ENCODE data around the gene SH2D3A.
A peak's percentile ranks its signal among the peaks of the same experiment; 100 is the strongest.

SH2D3A gene

GRCh38 chr19:6736917-6737283 is 30.3 kb downstream of the SH2D3A start:
- DNase-seq, result no peak

GRCh38 chr19:6736169-6736916 is 30.9 kb downstream of the SH2D3A start:
- DNase-seq, result peak in 1 of 2 experiments; percentile 58

- DNase-seq, result no peak
Observed at GRCh38 chr19:6735181-6735911, 31.9 kb downstream of the SH2D3A start.

- DNase-seq, result no peak
Observed at GRCh38 chr19:6734096-6734696, 33.0 kb downstream of the SH2D3A start.

GRCh38 chr19:6733338-6734095 is 33.7 kb downstream of the SH2D3A start:
- no peak for DNase-seq

GRCh38 chr19:6732803-6733337 is 34.4 kb downstream of the SH2D3A start:
- no peak for DNase-seq

GRCh38 chr19:6731822-6732221 is 35.4 kb downstream of the SH2D3A start:
- DNase-seq, result no peak

GRCh38 chr19:6730941-6731670 is 36.1 kb downstream of the SH2D3A start:
- no peak for DNase-seq

GRCh38 chr19:6730153-6730804 is 37.0 kb downstream of the SH2D3A start:
- DNase-seq, result no peak

- no peak for DNase-seq
Observed at GRCh38 chr19:6729573-6730152, 37.6 kb downstream of the SH2D3A start.

- DNase-seq, result no peak
Observed at GRCh38 chr19:6728346-6728745, 38.9 kb downstream of the SH2D3A start.

- no peak for DNase-seq
Observed at GRCh38 chr19:6725513-6726231, 41.6 kb downstream of the SH2D3A start.

GRCh38 chr19:6724631-6725492 is 42.4 kb downstream of the SH2D3A start:
- DNase-seq, result no peak

GRCh38 chr19:6723738-6724137 is 43.5 kb downstream of the SH2D3A start:
- no peak for DNase-seq

- DNase-seq, result no peak
Observed at GRCh38 chr19:6723108-6723618, 44.1 kb downstream of the SH2D3A start.

- no peak for DNase-seq
Observed at GRCh38 chr19:6721773-6722172, 45.5 kb downstream of the SH2D3A start.

GRCh38 chr19:6721138-6721474 is 46.1 kb downstream of the SH2D3A start:
- DNase-seq, result no peak

GRCh38 chr19:6720369-6721137 is 46.7 kb downstream of the SH2D3A start, which contains the start of gene C3:
TSS of gene C3 (minus strand) at chr19:6720650. CDS start at chr19:6720589, 61 bp downstream.
- no peak for DNase-seq

- no peak for DNase-seq
Observed at GRCh38 chr19:6719992-6720368, 47.3 kb downstream of the SH2D3A start.
